K562 (cell line): Measurements from ENCODE around the gene CLEC1A. TPM values are rescaled to one million over a fixed set of nuclear protein-coding genes. Genes with fewer than 3 reads are reported as not detected.

ENCODE experiments used
- ATAC-seq: fragments of 200-7000 bp; cut with Tn5 transposase; 3 replicates; pipeline ENCODE4 v1.9.1; 2020; ENCODE audit warnings: moderate library complexity
- BruUV-seq: library from RNA; stranded (reverse); fragments of 400-500 nt; replicated peaks from 2 replicates; lab custom pipeline; 2021; lab: Mats Ljungman, UMichigan
- CTCF ChIA-PET: fragments of 300-600 bp; formaldehyde crosslinking; extraction: SDS; loops from one replicate; lab custom pipeline; 2021; ENCODE audit warnings: low intra/inter-chr PET ratio; lab: Yijun Ruan, JAX
- POLR2A ChIA-PET: fragments of 300-600, 350-650 bp; sonication (Branson Sonifier 250); formaldehyde crosslinking; extraction: SDS; loops from one replicate; lab custom pipeline; 2021; ENCODE audit warnings: antibody characterized with exemption, inconsistent platforms; lab: Yijun Ruan, JAX
- DNase-seq, 4 experiments: peaks; one replicate each; pipeline versions ENCODE4 v3.0.0 to v3.0.0-alpha.2; 2011 to 2018; ENCODE audit warnings: low spot score in 3 of 4, mixed read lengths in 3 of 4; ENCODE audit errors: extremely low read depth in 1 of 4
- FAIRE-seq: peaks from 2 replicates; lab custom pipeline; 2011; peaks lifted over from hg19 to GRCh38; lab: Jason Lieb, UNC
- H2AFZ ChIP-seq: 2 replicates; pipeline ENCODE4 v1.6.0; 2011; ENCODE audit warnings: low read depth, low read length, control low read depth, inconsistent platforms
- H3K27ac ChIP-seq: fragments of 200-600 bp; 3 replicates; pipeline ENCODE4 v1.8.0; 2011; ENCODE audit warnings: low read depth, mild to moderate bottlenecking, control low read depth, inconsistent platforms, low read length, moderate library complexity, mixed read lengths; ENCODE audit errors: extremely low read depth
- H3K27me3 ChIP-seq, 2 experiments: fragments of 300-600 bp in 1 of 2; 2 replicates in 1 of 2; 3 replicates in 1 of 2; pipeline versions ENCODE4 v1.6.0 to v1.8.0; 2011; ENCODE audit warnings: inconsistent platforms in 2 of 2, low read length in 2 of 2, mild to moderate bottlenecking in 1 of 2, mixed read lengths in 1 of 2, moderate library complexity in 1 of 2; ENCODE audit not compliant: control insufficient read depth in 2 of 2, insufficient read depth in 2 of 2
- H3K36me3 ChIP-seq: fragments of 300-600 bp; 3 replicates; pipeline ENCODE4 v1.8.0; 2011; ENCODE audit warnings: mild to moderate bottlenecking, low read length, inconsistent platforms; ENCODE audit not compliant: control insufficient read depth, insufficient read depth
- H3K4me1 ChIP-seq, 2 experiments: fragments of 200-600 bp in 1 of 2; replicated peaks in 1 of 2; 2 replicates in 1 of 2; 3 replicates in 1 of 2; pipeline versions ENCODE4 v1.5.1 to v1.8.0; 2011; ENCODE audit warnings: inconsistent platforms in 2 of 2, low read length in 2 of 2, mild to moderate bottlenecking in 1 of 2, mixed read lengths in 1 of 2, moderate library complexity in 1 of 2; ENCODE audit not compliant: control insufficient read depth in 2 of 2, insufficient read depth in 2 of 2
- H3K4me2 ChIP-seq: 2 replicates; pipeline ENCODE4 v1.6.1; 2011; ENCODE audit warnings: low read length, control low read depth, inconsistent platforms, mixed read lengths; ENCODE audit not compliant: insufficient read depth
- H3K4me3 ChIP-seq: fragments of 200-600 bp; sonication (generic), shearing (Covaris generic); 2 replicates; pipeline ENCODE4 v1.5.1; 2016; ENCODE audit warnings: control low read depth, inconsistent platforms
- H3K79me2 ChIP-seq: fragments of 200-600 bp; 3 replicates; pipeline ENCODE4 v1.8.0; 2011; ENCODE audit warnings: low read length, inconsistent platforms; ENCODE audit not compliant: control insufficient read depth, insufficient read depth
- H3K9ac ChIP-seq, 2 experiments: 2 replicates each; pipeline versions ENCODE4 v1.6.0 to v1.6.1; 2011; ENCODE audit warnings: low read depth in 2 of 2, low read length in 2 of 2, control low read depth in 1 of 2, inconsistent platforms in 1 of 2, mild to moderate bottlenecking in 1 of 2, mixed read lengths in 1 of 2; ENCODE audit not compliant: insufficient read depth in 1 of 2
- H3K9me1 ChIP-seq: one replicate; pipeline ENCODE4 v1.6.0; 2011; ENCODE audit warnings: inconsistent platforms, mild to moderate bottlenecking, low read length, moderate library complexity; ENCODE audit not compliant: control insufficient read depth, insufficient read depth
- H3K9me3 ChIP-seq: replicated peaks from 2 replicates; pipeline ENCODE4 v1.5.1; 2011; ENCODE audit warnings: low read depth, low read length, inconsistent platforms; ENCODE audit not compliant: control insufficient read depth, insufficient read depth
- H4K20me1 ChIP-seq: replicated peaks from 2 replicates; pipeline ENCODE4 v1.6.1; 2011; ENCODE audit warnings: low read length, inconsistent platforms, mixed read lengths; ENCODE audit not compliant: control insufficient read depth, insufficient read depth
- EGR1 ChIP-seq: fragments of 450-650 bp; conservative IDR thresholded peaks from 2 replicates; pipeline ENCODE4 v1.6.1; 2017; ENCODE audit warnings: mild to moderate bottlenecking
- ETV6 ChIP-seq, 3 experiments: fragments of 150-350 bp in 1 of 3; sonication (generic) in 1 of 3; formaldehyde crosslinking in 1 of 3; IDR thresholded peaks; 2 replicates each; pipeline versions ENCODE4 v1.6.1 to v1.8.0; 2014 to 2022; ENCODE audit warnings: borderline replicate concordance in 2 of 3, low read depth in 2 of 3, antibody characterized with exemption in 1 of 3, low read length in 1 of 3, mild to moderate bottlenecking in 1 of 3, missing genetic modification reagents in 1 of 3
- HMBOX1 ChIP-seq: sonication (generic); IDR thresholded peaks from 2 replicates; pipeline ENCODE4 v1.6.1; 2016
- HNRNPH1 ChIP-seq: fragments of 200-400 bp; formaldehyde crosslinking; optimal IDR thresholded peaks from 2 replicates; pipeline ENCODE3; 2017; ENCODE audit warnings: low read depth, mild to moderate bottlenecking, low read length, moderate library complexity
- MIER1 ChIP-seq: fragments of 450-650 bp; IDR thresholded peaks from 2 replicates; pipeline ENCODE4 v1.6.1; 2016; ENCODE audit warnings: antibody characterized with exemption, mild to moderate bottlenecking, low read depth
- TCF15 ChIP-seq: fragments of 250-450 bp; sonication (Bioruptor Pico); IDR thresholded peaks from 2 replicates; pipeline ENCODE4 v1.8.0; 2022; ENCODE audit warnings: moderate library complexity, mild to moderate bottlenecking, inconsistent platforms
- ZBTB33 ChIP-seq: sonication (generic); formaldehyde crosslinking; IDR thresholded peaks from 2 replicates; pipeline ENCODE4 v1.8.1; 2023; ENCODE audit warnings: mild to moderate bottlenecking, missing genetic modification reagents
- ZBTB8A ChIP-seq: fragments of 450-650 bp; IDR thresholded peaks from 2 replicates; pipeline ENCODE4 v1.6.1; 2018; ENCODE audit warnings: mild to moderate bottlenecking, moderate library complexity; ENCODE audit not compliant: partially characterized antibody
- ZNF239 ChIP-seq: fragments of 250-450 bp; sonication (Bioruptor Pico); IDR thresholded peaks from 2 replicates; pipeline ENCODE4 v1.4.0; 2020; ENCODE audit warnings: mild to moderate bottlenecking
- ZNF740 ChIP-seq, 3 experiments: fragments of 200-800 bp in 1 of 3; sonication (Bioruptor generic) in 1 of 3; sonication (generic) in 1 of 3; formaldehyde crosslinking in 1 of 3; IDR thresholded peaks; 2 replicates each; pipeline versions ENCODE4 v1.6.1 to v1.8.0; 2016 to 2022; ENCODE audit warnings: mild to moderate bottlenecking in 2 of 3, missing compliant biosample characterization in 2 of 3, missing genetic modification characterization in 2 of 3, missing genetic modification reagents in 1 of 3
- WGBS: fragments of 100-300 bp; shearing (Covaris generic); methylation state at CpG from one replicate; pipeline ENCODE4 v1.1.6; 2016; ENCODE audit warnings: low coverage, mixed read lengths; ENCODE audit not compliant: insufficient coverage; ENCODE audit errors: missing lambda C conversion rate; 5-methylcytosine and 5-hydroxymethylcytosine counted together
- in situ Hi-C: fragments of 300-500 bp; cut with MboI; formaldehyde crosslinking; loops from 4 replicates; pipeline ENCODE4 v1.15.0; 2018; ENCODE audit warnings: inconsistent platforms, mixed read lengths
- intact Hi-C: fragments of 100-400 bp; cut with micrococcal nuclease; formaldehyde crosslinking; loops from 2 replicates; pipeline ENCODE4 v1.14.2; 2022
- polyA plus RNA-seq, 8 experiments: library from polyadenylated mRNA; depleted of rRNA in 4 of 8; stranded (reverse) in 5 of 8; unstranded in 3 of 8; fragments of >200 nt; fragmentation: Nextera tagmentation in 2 of 8; fragmentation: Illumina TruSeq in 1 of 8; extraction: Ambion mirVana in 2 of 8; extraction: Trizol in 1 of 8; gene quantifications; 2 replicates each; pipeline versions ENCODE4 v1.2.1 to v1.2.3, GENCODE V29; 2011 to 2014; ENCODE audit warnings: inconsistent platforms in 1 of 8, missing spikeins in 1 of 8
- total RNA-seq, 7 experiments: library from RNA; depleted of rRNA in 6 of 7; stranded (reverse); fragments of >200 nt in 6 of 7; fragmentation: Illumina TruSeq in 2 of 7; extraction: Trizol in 2 of 7; gene quantifications; 2 replicates each; pipeline versions ENCODE4 v1.2.1 to v1.2.3, GENCODE V29; 2011 to 2021; ENCODE audit warnings: low replicate concordance in 1 of 7

The CLEC1A gene
- total and polyA plus RNA-seq, 9 of the 15 experiments (the other 6 are each of a cell fraction or from before 2014, with no cell fraction given): 0.04 TPM; not detected in 8

GRCh38 chr12:10058387-10058786, 40.4 kb downstream of the CLEC1A start (continued):
- TF ChIP-seq TCF15 (no peak), HMBOX1 (no peak), HNRNPH1 (no peak), MIER1 (no peak)

- 0% methylated on average over 7 of the region's 7 CpGs for WGBS
- no peaks in the 10 kb centered on the region for H3K9me3 ChIP-seq
- no peaks in the 10 kb centered on the region for H3K9me1 ChIP-seq
- H3K4me1 ChIP-seq: no peaks in the 10 kb centered on the region
- no peak overlapping the region for H2AFZ ChIP-seq
- CTCF ChIA-PET: no interaction called here
- H3K9ac ChIP-seq: no peak overlapping the region
- no peak overlapping the region for H3K4me2 ChIP-seq
- H3K27me3 ChIP-seq: no peaks in the 10 kb centered on the region
- DNase-seq (no peak), ATAC-seq (no peak), FAIRE-seq (no peak)
- no peaks in the 10 kb centered on the region for H3K79me2 ChIP-seq
- TF ChIP-seq ZNF239 (no peak), ZNF740 (CRISPR knock-in tag; IDR thresholded peaks at IDR 0.05) (no peak), ZNF740 (tag; IDR thresholded peaks at IDR 0.05) (no peak), EGR1 (no peak), ZBTB33 (no peak), ZBTB8A (no peak), ETV6 (IDR thresholded peaks at IDR 0.05; ENCODE audit: borderline replicate concordance in 1 of 2, low read depth in 2 of 2, low read length in 1 of 2) (no peak), ETV6 (CRISPR knock-in tag; IDR thresholded peaks at IDR 0.05; ENCODE audit: borderline replicate concordance) (no peak)
- no TSS peak for BruUV-seq
- no peak overlapping the region for H3K4me3 ChIP-seq
- H3K27ac ChIP-seq: no peak overlapping the region
- POLR2A ChIA-PET: interaction anchor here (0.7 kb wide), 1 partner anchor 28 kb away, joined by 4 read pairs; no protein-coding TSS in a partner anchor
- H4K20me1 ChIP-seq: no peaks in the 10 kb centered on the region
- H3K36me3 ChIP-seq: no peaks in the 10 kb centered on the region
- in situ Hi-C loops (no loop called here), intact Hi-C loops (no loop called here)
Observed at GRCh38 chr12:10052193-10052913, 46.4 kb downstream of the CLEC1A start.
